Naive thymus-derived CD4-positive, alpha-beta T cell (primary cell): ENCODE data around the gene NME3. TPM values are rescaled to one million over a fixed set of nuclear protein-coding genes. Genes with fewer than 3 reads are reported as not detected.
A peak's percentile ranks its signal among the peaks of the same experiment; 100 is the strongest.

ENCODE experiments used
- ATAC-seq: fragments of 150-1000 bp; cut with Tn5 transposase; 2 replicates; pipeline ENCODE4 v1.10.0; 2021; ENCODE audit warnings: mild to moderate bottlenecking, moderate library complexity
- CTCF ChIA-PET: fragments of 350-600 bp; sonication (Branson Sonifier 250); formaldehyde crosslinking; loops from one replicate; lab custom pipeline; 2021; ENCODE audit warnings: antibody characterized with exemption; lab: Charles Lee
- POLR2A ChIA-PET: fragments of 350-600 bp; sonication (Branson Sonifier 250); formaldehyde crosslinking; loops from one replicate; lab custom pipeline; 2021; ENCODE audit warnings: antibody characterized with exemption, inconsistent platforms; lab: Charles Lee
- DNase-seq, 9 donors: peaks; one replicate each; pipeline versions ENCODE4 v3.0.0 to v3.0.0-alpha.2; 2020 to 2022; ENCODE audit warnings: mixed read lengths in 1 of 9
- H3K27ac ChIP-seq: one replicate; pipeline ENCODE4 v1.7.0; 2013; ENCODE audit warnings: mild to moderate bottlenecking, low read depth, low read length, moderate library complexity
- H3K27me3 ChIP-seq, 2 donors: one replicate each; pipeline ENCODE4 v1.7.0; 2013; ENCODE audit warnings: low read length in 2 of 2, mild to moderate bottlenecking in 2 of 2, moderate library complexity in 2 of 2; ENCODE audit not compliant: control insufficient read depth in 2 of 2, insufficient read depth in 2 of 2
- H3K36me3 ChIP-seq, 3 experiments: 1 replicate in 2 of 3; 2 replicates in 1 of 3; pipeline ENCODE4 v1.7.0; 2013; ENCODE audit warnings: low read length in 3 of 3, mild to moderate bottlenecking in 3 of 3, moderate library complexity in 1 of 3; ENCODE audit not compliant: insufficient read depth in 3 of 3, control insufficient read depth in 2 of 3
- H3K4me1 ChIP-seq, 2 donors: one replicate each; pipeline ENCODE4 v1.7.0; 2013; ENCODE audit warnings: low read length in 2 of 2, mild to moderate bottlenecking in 2 of 2, moderate library complexity in 1 of 2; ENCODE audit not compliant: control insufficient read depth in 2 of 2, insufficient read depth in 2 of 2
- H3K4me3 ChIP-seq: 2 replicates; pipeline ENCODE4 v1.7.0; 2013; ENCODE audit warnings: mild to moderate bottlenecking, low read length
- H3K9me3 ChIP-seq, 3 experiments: 1 replicate in 2 of 3; 2 replicates in 1 of 3; pipeline ENCODE4 v1.7.0; 2013; ENCODE audit warnings: low read length in 3 of 3; ENCODE audit not compliant: control insufficient read depth in 2 of 3
- H3K27ac Mint-ChIP-seq, 9 donors: one replicate each; pipeline ENCODE4 v1.8.0; 2020 to 2022; ENCODE audit warnings: mixed read lengths in 9 of 9, mild to moderate bottlenecking in 8 of 9, moderate library complexity in 5 of 9, inconsistent platforms in 2 of 9
- H3K27me3 Mint-ChIP-seq, 5 donors: one replicate each; pipeline ENCODE4 v1.8.0; 2021 to 2022; ENCODE audit warnings: mixed read lengths in 5 of 5, mild to moderate bottlenecking in 1 of 5
- H3K36me3 Mint-ChIP-seq, 5 donors: one replicate each; pipeline ENCODE4 v1.8.0; 2020 to 2022; ENCODE audit warnings: mixed read lengths in 5 of 5, mild to moderate bottlenecking in 3 of 5, inconsistent platforms in 1 of 5
- H3K4me1 Mint-ChIP-seq, 7 donors: one replicate each; pipeline ENCODE4 v1.8.0; 2020 to 2022; ENCODE audit warnings: mixed read lengths in 7 of 7, mild to moderate bottlenecking in 3 of 7, inconsistent platforms in 1 of 7
- H3K4me3 Mint-ChIP-seq, 10 donors: one replicate each; pipeline ENCODE4 v1.8.0; 2020 to 2022; ENCODE audit warnings: mild to moderate bottlenecking in 10 of 10, mixed read lengths in 10 of 10, moderate library complexity in 6 of 10, inconsistent platforms in 2 of 10
- H3K9me3 Mint-ChIP-seq, 11 donors: one replicate each; pipeline ENCODE4 v1.8.0; 2020 to 2022; ENCODE audit warnings: mixed read lengths in 11 of 11, mild to moderate bottlenecking in 4 of 11, inconsistent platforms in 1 of 11, moderate library complexity in 1 of 11
- intact Hi-C, 2 donors: fragments of 100-400 bp; cut with micrococcal nuclease; formaldehyde crosslinking; loops; one replicate each; pipeline ENCODE4 v1.15.1; 2023
- polyA plus RNA-seq, 2 donors: library from polyadenylated mRNA; unstranded; fragments of 300-500 nt; fragmentation: Illumina TruSeq; gene quantifications; one replicate each; pipeline ENCODE4 v1.2.3, GENCODE V29; 2021
- total RNA-seq, 6 experiments: library from RNA in 5 of 6; stranded (reverse) in 5 of 6; gene quantifications; 1 replicate in 5 of 6; 2 replicates in 1 of 6; pipeline ENCODE4 v1.2.3 and lab custom pipeline; 2021 to 2026

Gene NME3
- total and polyA plus RNA-seq, 7 experiments from 2014 or later, result 49.4 to 81.5 (median 70.6) TPM

GRCh38 chr16:1766231-1766630 lies 5.1 kb downstream of the NME3 start:
- no peaks in the 10 kb centered on the region for H3K27me3 Mint-ChIP-seq
- ATAC-seq (no peak), DNase-seq (no peak)
- peaks cover 0 to 4% (median 1%) of the 10 kb centered on the region in 5 donors for H3K36me3 Mint-ChIP-seq
- H3K27ac ChIP-seq, result no peak overlapping the region
- no peaks in the 10 kb centered on the region for H3K27me3 ChIP-seq
- POLR2A ChIA-PET, result no interaction called here
- H3K9me3 Mint-ChIP-seq, result no peaks in the 10 kb centered on the region
- H3K4me1 ChIP-seq, result peaks cover 3 to 6% of the 10 kb centered on the region in 2 donors
- no peak overlapping the region for H3K4me3 Mint-ChIP-seq
- no peaks in the 10 kb centered on the region for H3K9me3 ChIP-seq
- peak overlapping the region in 1 of 9 donors; percentile 16 for H3K27ac Mint-ChIP-seq
- intact Hi-C loops, result no loop called here
- CTCF ChIA-PET, result no interaction called here
- peaks cover 0 to 8% (median 5%) of the 10 kb centered on the region in 7 donors for H3K4me1 Mint-ChIP-seq
- no peak overlapping the region for H3K4me3 ChIP-seq
- H3K36me3 ChIP-seq, result peaks cover 0 to 70% (median 0%) of the 10 kb centered on the region in 3 experiments

- Mint-ChIP-seq H3K4me1 (peaks cover 0 to 8% (median 5%) of the 10 kb centered on the region in 7 donors), H3K27ac (peak overlapping the region in 1 of 9 donors; percentile 16), H3K36me3 (peaks cover 0 to 7% (median 4%) of the 10 kb centered on the region in 5 donors), H3K27me3 (no peaks in the 10 kb centered on the region), H3K4me3 (no peak overlapping the region), H3K9me3 (no peaks in the 10 kb centered on the region)
- Histone ChIP-seq H3K36me3 (peaks cover 0 to 74% (median 0%) of the 10 kb centered on the region in 3 experiments), H3K4me3 (no peak overlapping the region), H3K27me3 (no peaks in the 10 kb centered on the region), H3K9me3 (no peaks in the 10 kb centered on the region), H3K4me1 (peaks cover 3 to 6% of the 10 kb centered on the region in 2 donors), H3K27ac (no peak overlapping the region)
- ATAC-seq (no peak), DNase-seq (no peak)
- ChIA-PET CTCF (no interaction called here), POLR2A (no interaction called here)
- intact Hi-C loops, result no loop called here
Observed at GRCh38 chr16:1765826-1766225, 5.5 kb downstream of the NME3 start.

GRCh38 chr16:1764971-1765370 lies 6.4 kb downstream of the NME3 start:
- Histone ChIP-seq H3K27ac (no peak overlapping the region), H3K9me3 (no peaks in the 10 kb centered on the region), H3K27me3 (no peaks in the 10 kb centered on the region), H3K4me3 (no peak overlapping the region), H3K36me3 (peaks cover 0 to 83% (median 4%) of the 10 kb centered on the region in 3 experiments), H3K4me1 (no peaks in the 10 kb centered on the region)
- no peak overlapping the region for H3K27ac Mint-ChIP-seq
- no peaks in the 10 kb centered on the region for H3K27me3 Mint-ChIP-seq
- H3K36me3 Mint-ChIP-seq, result peaks cover 0 to 11% (median 3%) of the 10 kb centered on the region in 5 donors
- H3K9me3 Mint-ChIP-seq, result no peaks in the 10 kb centered on the region
- CTCF ChIA-PET, result interaction anchor here (0.8 kb wide), 1 partner anchor 59 kb away, joined by 3 read pairs; the partner anchor contains the start of gene MAPK8IP3
- DNase-seq (no peak), ATAC-seq (no peak)
- peaks cover 0 to 5% (median under 1%) of the 10 kb centered on the region in 7 donors for H3K4me1 Mint-ChIP-seq
- POLR2A ChIA-PET, result interaction anchor here (1.2 to 2.0 kb wide), 2 partner anchors 17 to 345 kb away, joined by 3 to 4 read pairs; partner anchors contain the start of genes NUBP2 and SPSB3
- H3K4me3 Mint-ChIP-seq, result no peak overlapping the region
- intact Hi-C loops, result no loop called here

GRCh38 chr16:1763521-1764511 lies 7.5 kb downstream of the NME3 start:
- DNase-seq, result no peak
- intact Hi-C loops, result no loop called here
- no peak for ATAC-seq
- no peaks in the 10 kb centered on the region for H3K4me1 ChIP-seq
- no peaks in the 10 kb centered on the region for H3K27me3 Mint-ChIP-seq
- no peaks in the 10 kb centered on the region for H3K9me3 Mint-ChIP-seq
- ChIA-PET CTCF (no interaction called here), POLR2A (interaction anchor here (0.7 to 2.0 kb wide), 3 partner anchors 18 to 405 kb away, joined by 3 to 4 read pairs (median 3); partner anchors contain the start of genes NUBP2 and SPSB3)
- no peak overlapping the region for H3K27ac Mint-ChIP-seq
- no peaks in the 10 kb centered on the region for H3K27me3 ChIP-seq
- H3K36me3 ChIP-seq, result peaks cover 0 to 91% (median 4%) of the 10 kb centered on the region in 3 experiments
- no peaks in the 10 kb centered on the region for H3K9me3 ChIP-seq
- no peak overlapping the region for H3K4me3 Mint-ChIP-seq
- H3K36me3 Mint-ChIP-seq, result peaks cover 0 to 12% (median 3%) of the 10 kb centered on the region in 5 donors
- no peak overlapping the region for H3K4me3 ChIP-seq
- no peak overlapping the region for H3K27ac ChIP-seq
- peaks cover 0 to 5% (median 0%) of the 10 kb centered on the region in 7 donors for H3K4me1 Mint-ChIP-seq

- no peaks in the 10 kb centered on the region for H3K9me3 Mint-ChIP-seq
- Histone ChIP-seq H3K36me3 (peaks cover 0 to 92% (median 4%) of the 10 kb centered on the region in 3 experiments), H3K4me1 (no peaks in the 10 kb centered on the region), H3K27ac (no peak overlapping the region), H3K9me3 (no peaks in the 10 kb centered on the region), H3K4me3 (no peak overlapping the region), H3K27me3 (no peaks in the 10 kb centered on the region)
- intact Hi-C loops, result no loop called here
- ATAC-seq (no peak), DNase-seq (no peak)
- H3K4me3 Mint-ChIP-seq, result no peak overlapping the region
- H3K36me3 Mint-ChIP-seq, result peaks cover 0 to 14% (median 3%) of the 10 kb centered on the region in 5 donors
- H3K27ac Mint-ChIP-seq, result no peak overlapping the region
- POLR2A ChIA-PET, result interaction anchor here (0.9 to 1.1 kb wide), 2 partner anchors 8 to 12 kb away, joined by 3 read pairs; partner anchors contain the start of gene NME3
- CTCF ChIA-PET, result no interaction called here
- H3K4me1 Mint-ChIP-seq, result peaks cover 0 to 2% (median 0%) of the 10 kb centered on the region in 7 donors
- no peaks in the 10 kb centered on the region for H3K27me3 Mint-ChIP-seq
Observed at GRCh38 chr16:1762879-1763520, 8.3 kb downstream of the NME3 start.

GRCh38 chr16:1762196-1762878 lies 9.0 kb downstream of the NME3 start:
- Mint-ChIP-seq H3K27ac (no peak overlapping the region), H3K4me1 (peaks cover 0 to 8% (median 4%) of the 10 kb centered on the region in 7 donors), H3K4me3 (no peak overlapping the region), H3K36me3 (peaks cover 0 to 14% (median 3%) of the 10 kb centered on the region in 5 donors), H3K27me3 (no peaks in the 10 kb centered on the region), H3K9me3 (no peaks in the 10 kb centered on the region)
- Histone ChIP-seq H3K36me3 (peaks cover 0 to 92% (median 4%) of the 10 kb centered on the region in 3 experiments), H3K9me3 (no peaks in the 10 kb centered on the region), H3K4me3 (no peak overlapping the region), H3K27me3 (no peaks in the 10 kb centered on the region), H3K4me1 (no peaks in the 10 kb centered on the region), H3K27ac (no peak overlapping the region)
- DNase-seq (no peak), ATAC-seq (no peak)
- intact Hi-C loops, result no loop called here
- ChIA-PET POLR2A (interaction anchor here (0.9 to 1.1 kb wide), 2 partner anchors 9 to 12 kb away, joined by 3 read pairs; partner anchors contain the start of gene NME3), CTCF (no interaction called here)
